Panc1 (cell line): ENCODE data around the gene SYAP1. TPM values are rescaled to one million over a fixed set of nuclear protein-coding genes. Genes with fewer than 3 reads are reported as not detected.

Experiments
- ATAC-seq: fragments of 200-7000 bp; cut with Tn5 transposase; 2 replicates; pipeline ENCODE4 v1.9.1; 2020; ENCODE audit warnings: mild to moderate bottlenecking, moderate library complexity
- BruUV-seq: library from RNA; stranded (reverse); fragments of 400-500 nt; replicated peaks from 2 replicates; lab custom pipeline; 2021; lab: Mats Ljungman, UMichigan
- CTCF ChIA-PET: fragments of 300-600 bp; sonication (Branson Sonifier 250); formaldehyde crosslinking; loops from one replicate; lab custom pipeline; 2022; ENCODE audit warnings: antibody characterized with exemption; lab: Charles Lee
- POLR2A ChIA-PET: fragments of 300-600 bp; sonication (Branson Sonifier 250); formaldehyde crosslinking; loops from one replicate; lab custom pipeline; 2022; ENCODE audit warnings: antibody characterized with exemption; lab: Charles Lee
- DNase-seq: peaks from one replicate; pipeline ENCODE4 v3.0.0-alpha.2; 2010; ENCODE audit warnings: low read depth, low spot score
- H3K27ac ChIP-seq: 2 replicates; pipeline ENCODE4 v1.5.1; 2011; ENCODE audit warnings: mild to moderate bottlenecking, low read length, inconsistent platforms
- H3K27me3 ChIP-seq: fragments of 200-500 bp; sonication (Bioruptor generic); 2 replicates; pipeline ENCODE4 v1.6.0; 2014; ENCODE audit warnings: low read length, inconsistent platforms; ENCODE audit not compliant: control insufficient read depth, insufficient read depth
- H3K36me3 ChIP-seq: fragments of 200-500 bp; sonication (Bioruptor generic); 2 replicates; pipeline ENCODE4 v1.5.1; 2014; ENCODE audit warnings: inconsistent platforms, mild to moderate bottlenecking, low read length, moderate library complexity; ENCODE audit not compliant: control insufficient read depth, insufficient read depth
- H3K4me1 ChIP-seq: 2 replicates; pipeline ENCODE4 v1.5.1; 2011; ENCODE audit warnings: inconsistent platforms, mild to moderate bottlenecking, low read length, moderate library complexity; ENCODE audit not compliant: control insufficient read depth, insufficient read depth
- H3K4me3 ChIP-seq, 2 experiments: 2 replicates each; pipeline ENCODE4 v1.5.1; 2011 to 2012; ENCODE audit warnings: low read depth in 2 of 2, low read length in 2 of 2, mild to moderate bottlenecking in 2 of 2, inconsistent platforms in 1 of 2, moderate library complexity in 1 of 2
- H3K9me3 ChIP-seq: fragments of 200-500 bp; sonication (Bioruptor generic); 2 replicates; pipeline ENCODE4 v1.5.1; 2014; ENCODE audit warnings: low read depth, mild to moderate bottlenecking, inconsistent platforms, low read length, moderate library complexity; ENCODE audit not compliant: control insufficient read depth, insufficient read depth
- POLR2AphosphoS5 ChIP-seq: IDR thresholded peaks from 2 replicates; pipeline ENCODE4 v1.6.1; 2012; ENCODE audit warnings: mild to moderate bottlenecking, low read depth, low read length, moderate library complexity
- REST ChIP-seq, 2 experiments: IDR thresholded peaks; 2 replicates each; pipeline ENCODE4 v1.6.1; 2011 to 2012; ENCODE audit warnings: low read depth in 2 of 2, control low read depth in 1 of 2, low read length in 1 of 2, mild to moderate bottlenecking in 1 of 2, moderate library complexity in 1 of 2; ENCODE audit not compliant: insufficient read depth in 1 of 2
- SIN3A ChIP-seq: IDR thresholded peaks from 2 replicates; pipeline ENCODE4 v1.6.1; 2012; ENCODE audit warnings: low read depth, mild to moderate bottlenecking, low read length, moderate library complexity, borderline replicate concordance; ENCODE audit not compliant: insufficient read depth
- TCF7L2 ChIP-seq: IDR thresholded peaks from 2 replicates; pipeline ENCODE4 v1.6.1; 2011; ENCODE audit warnings: mild to moderate bottlenecking, low read depth, low read length, inconsistent platforms
- in situ Hi-C: cut with HindIII; loops from 2 replicates; pipeline ENCODE4 v1.10.0; 2016; ENCODE audit warnings: low sequenced_read_pairs, low pct_unique_long_range_greater_than_20kb
- intact Hi-C: fragments of 100-400 bp; cut with micrococcal nuclease; formaldehyde crosslinking; loops from one replicate; pipeline ENCODE4 v1.10.0; 2022; ENCODE audit not compliant: unreplicated experiment
- total RNA-seq: library from RNA; stranded (reverse); gene quantifications from one replicate; pipeline ENCODE4 v1.2.1, GENCODE V29; 2021; ENCODE audit not compliant: unreplicated experiment
- TF ChIP-seq, protein P1 (sequence below): fragments of 450-650 bp; IDR thresholded peaks from 2 replicates; pipeline ENCODE4 v1.5.1; 2017; ENCODE audit warnings: mild to moderate bottlenecking

Gene SYAP1
- total RNA-seq, 1 experiment from 2014 or later: 23.4 TPM

- Histone ChIP-seq H3K27me3 (no peaks in the 10 kb centered on the region), H3K36me3 (peaks cover 2% of the 10 kb centered on the region; the same call in 1 of the 2 replicates), H3K27ac (no peak overlapping the region), H3K4me1 (no peaks in the 10 kb centered on the region), H3K9me3 (no peaks in the 10 kb centered on the region), H3K4me3 (no peak overlapping the region)
- no peak for TF ChIP-seq REST (IDR thresholded peaks at IDR 0.05; ENCODE audit: insufficient read depth in 1 of 2, low read depth in 2 of 2, low read length in 1 of 2)
- TF ChIP-seq, protein P1, sequence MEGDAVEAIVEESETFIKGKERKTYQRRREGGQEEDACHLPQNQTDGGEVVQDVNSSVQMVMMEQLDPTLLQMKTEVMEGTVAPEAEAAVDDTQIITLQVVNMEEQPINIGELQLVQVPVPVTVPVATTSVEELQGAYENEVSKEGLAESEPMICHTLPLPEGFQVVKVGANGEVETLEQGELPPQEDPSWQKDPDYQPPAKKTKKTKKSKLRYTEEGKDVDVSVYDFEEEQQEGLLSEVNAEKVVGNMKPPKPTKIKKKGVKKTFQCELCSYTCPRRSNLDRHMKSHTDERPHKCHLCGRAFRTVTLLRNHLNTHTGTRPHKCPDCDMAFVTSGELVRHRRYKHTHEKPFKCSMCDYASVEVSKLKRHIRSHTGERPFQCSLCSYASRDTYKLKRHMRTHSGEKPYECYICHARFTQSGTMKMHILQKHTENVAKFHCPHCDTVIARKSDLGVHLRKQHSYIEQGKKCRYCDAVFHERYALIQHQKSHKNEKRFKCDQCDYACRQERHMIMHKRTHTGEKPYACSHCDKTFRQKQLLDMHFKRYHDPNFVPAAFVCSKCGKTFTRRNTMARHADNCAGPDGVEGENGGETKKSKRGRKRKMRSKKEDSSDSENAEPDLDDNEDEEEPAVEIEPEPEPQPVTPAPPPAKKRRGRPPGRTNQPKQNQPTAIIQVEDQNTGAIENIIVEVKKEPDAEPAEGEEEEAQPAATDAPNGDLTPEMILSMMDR: no peak
- no peak for TF ChIP-seq TCF7L2
- no peak for TF ChIP-seq SIN3A
- TF ChIP-seq POLR2AphosphoS5: no peak
- intact Hi-C loops: no loop called here
- no TSS peak for BruUV-seq
- no peak for ATAC-seq
- CTCF ChIA-PET: no interaction called here
- no peak for DNase-seq
- in situ Hi-C loops: no loop called here
- POLR2A ChIA-PET: no interaction called here
Measured at GRCh38 chrX:16814597-16814996, 95.2 kb downstream of the SYAP1 start.

Other genes with a start within 250 kb of the SYAP1 start
- not detected for gene S100G, start 69.5 kb upstream of the SYAP1 start, total RNA-seq
- 3.8 TPM for gene CTPS2, start 6.9 kb upstream of the SYAP1 start, total RNA-seq
- gene TXLNG, start 66.9 kb downstream of the SYAP1 start, total RNA-seq: 10.2 TPM
- 95.8 TPM for gene RBBP7, start 150.8 kb downstream of the SYAP1 start, total RNA-seq
- gene REPS2, start 227.0 kb downstream of the SYAP1 start, total RNA-seq: 4.5 TPM